Measurements from ENCODE around the gene NIT1.

- no peak for TF ChIP-seq CTCF (conservative IDR thresholded peaks at IDR 0.05)
- no peak for TF ChIP-seq EZH2 (IDR thresholded peaks at IDR 0.05; ENCODE audit: low read depth)
These were observed 44.3 kb upstream of the NIT1 start for GRCh38 chr1:161073474-161074121.

All from PC-9 (cell line).